ENCODE results near the gene DOCK1.

GRCh38 chr10:126906704-126907422, 1.6 kb downstream of the DOCK1 start:
- TF ChIP-seq, protein P1, sequence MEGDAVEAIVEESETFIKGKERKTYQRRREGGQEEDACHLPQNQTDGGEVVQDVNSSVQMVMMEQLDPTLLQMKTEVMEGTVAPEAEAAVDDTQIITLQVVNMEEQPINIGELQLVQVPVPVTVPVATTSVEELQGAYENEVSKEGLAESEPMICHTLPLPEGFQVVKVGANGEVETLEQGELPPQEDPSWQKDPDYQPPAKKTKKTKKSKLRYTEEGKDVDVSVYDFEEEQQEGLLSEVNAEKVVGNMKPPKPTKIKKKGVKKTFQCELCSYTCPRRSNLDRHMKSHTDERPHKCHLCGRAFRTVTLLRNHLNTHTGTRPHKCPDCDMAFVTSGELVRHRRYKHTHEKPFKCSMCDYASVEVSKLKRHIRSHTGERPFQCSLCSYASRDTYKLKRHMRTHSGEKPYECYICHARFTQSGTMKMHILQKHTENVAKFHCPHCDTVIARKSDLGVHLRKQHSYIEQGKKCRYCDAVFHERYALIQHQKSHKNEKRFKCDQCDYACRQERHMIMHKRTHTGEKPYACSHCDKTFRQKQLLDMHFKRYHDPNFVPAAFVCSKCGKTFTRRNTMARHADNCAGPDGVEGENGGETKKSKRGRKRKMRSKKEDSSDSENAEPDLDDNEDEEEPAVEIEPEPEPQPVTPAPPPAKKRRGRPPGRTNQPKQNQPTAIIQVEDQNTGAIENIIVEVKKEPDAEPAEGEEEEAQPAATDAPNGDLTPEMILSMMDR (IDR thresholded peaks at IDR 0.05), result no peak
- no peak for TF ChIP-seq POLR2A (IDR thresholded peaks at IDR 0.05)
- TF ChIP-seq POLR2AphosphoS5 (IDR thresholded peaks at IDR 0.05), result no peak
- no peak for TF ChIP-seq EP300 (IDR thresholded peaks at IDR 0.05)
